IMR-90 (cell line): Measurements from ENCODE around the gene COG7. TPM values are rescaled to one million over a fixed set of nuclear protein-coding genes. Genes with fewer than 3 reads are reported as not detected.

Experiments used
- ATAC-seq: fragments of 200-7000 bp; cut with Tn5 transposase; 2 replicates; pipeline ENCODE4 v1.9.1; 2020; ENCODE audit warnings: low read depth, mild to moderate bottlenecking, moderate library complexity
- BruUV-seq: library from RNA; stranded (reverse); fragments of 400-500 nt; replicated peaks from 2 replicates; lab custom pipeline; 2021; lab: Mats Ljungman, UMichigan
- CTCF ChIA-PET: fragments of 300-600 bp; formaldehyde crosslinking; extraction: SDS; loops from one replicate; lab custom pipeline; 2021; ENCODE audit warnings: antibody characterized with exemption; lab: Yijun Ruan, JAX
- POLR2A ChIA-PET: fragments of 300-600 bp; sonication (Branson Sonifier 250); formaldehyde crosslinking; loops from one replicate; lab custom pipeline; 2022; ENCODE audit warnings: antibody characterized with exemption; ENCODE audit not compliant: unreplicated experiment; lab: Charles Lee
- DNase-seq: peaks from one replicate; pipeline ENCODE4 v3.0.0; 2013
- H2AFZ ChIP-seq: replicated peaks from 2 replicates; pipeline ENCODE3; 2013; ENCODE audit warnings: low read length, mild to moderate bottlenecking; ENCODE audit not compliant: poor library complexity
- H2AK5ac ChIP-seq: 2 replicates; pipeline ENCODE4 v1.6.1; 2013; ENCODE audit warnings: low read depth, low read length, inconsistent platforms
- H2AK9ac ChIP-seq: replicated peaks from 2 replicates; pipeline ENCODE3; 2013; ENCODE audit warnings: mild to moderate bottlenecking, low read depth, low read length, moderate library complexity; ENCODE audit not compliant: poor library complexity
- H2BK120ac ChIP-seq: 2 replicates; pipeline ENCODE4 v1.6.1; 2013; ENCODE audit warnings: low read depth, low read length, inconsistent platforms
- H2BK15ac ChIP-seq: 3 replicates; pipeline ENCODE4 v1.6.1; 2013; ENCODE audit warnings: low read depth, low read length, inconsistent platforms
- H2BK20ac ChIP-seq: 2 replicates; pipeline ENCODE4 v1.6.1; 2013; ENCODE audit warnings: low read depth, mild to moderate bottlenecking, inconsistent platforms, low read length, moderate library complexity
- H2BK5ac ChIP-seq: 2 replicates; pipeline ENCODE4 v1.6.1; 2013; ENCODE audit warnings: mild to moderate bottlenecking, low read depth, low read length, inconsistent platforms; ENCODE audit not compliant: poor library complexity, severe bottlenecking
- H3K14ac ChIP-seq: replicated peaks from 2 replicates; pipeline ENCODE4 v1.6.1; 2013; ENCODE audit warnings: low read depth, low read length, inconsistent platforms
- H3K18ac ChIP-seq: 2 replicates; pipeline ENCODE4 v1.6.1; 2013; ENCODE audit warnings: low read depth, low read length, control low read depth
- H3K23ac ChIP-seq: 2 replicates; pipeline ENCODE4 v1.6.1; 2013; ENCODE audit warnings: low read depth, low read length, inconsistent platforms
- H3K27ac ChIP-seq: 2 replicates; pipeline ENCODE4 v1.5.1; 2013; ENCODE audit warnings: mild to moderate bottlenecking, control low read depth, low read length; ENCODE audit not compliant: insufficient read depth
- H3K27me3 ChIP-seq: 2 replicates; pipeline ENCODE4 v1.6.1; 2013; ENCODE audit warnings: low read length; ENCODE audit not compliant: control insufficient read depth, insufficient read depth
- H3K36me3 ChIP-seq: 2 replicates; pipeline ENCODE4 v1.6.1; 2013; ENCODE audit warnings: low read length, mixed read lengths; ENCODE audit not compliant: control insufficient read depth, insufficient read depth
- H3K4ac ChIP-seq: 2 replicates; pipeline ENCODE4 v1.6.1; 2013; ENCODE audit warnings: low read depth, low read length, inconsistent platforms
- H3K4me1 ChIP-seq: 2 replicates; pipeline ENCODE4 v1.6.1; 2013; ENCODE audit warnings: low read length, mixed read lengths; ENCODE audit not compliant: control insufficient read depth, insufficient read depth
- H3K4me2 ChIP-seq: 2 replicates; pipeline ENCODE4 v1.6.1; 2013; ENCODE audit warnings: low read depth, mild to moderate bottlenecking, control low read depth, low read length, moderate library complexity
- H3K4me3 ChIP-seq: 2 replicates; pipeline ENCODE4 v1.5.1; 2013; ENCODE audit warnings: low read depth, mild to moderate bottlenecking, control low read depth, low read length, moderate library complexity; ENCODE audit not compliant: insufficient read depth
- H3K56ac ChIP-seq: 2 replicates; pipeline ENCODE4 v1.6.1; 2013; ENCODE audit warnings: low read length, inconsistent platforms; ENCODE audit not compliant: insufficient read depth; ENCODE audit errors: extremely low read depth
- H3K79me1 ChIP-seq, 2 experiments: 2 replicates each; pipeline ENCODE4 v1.6.1; 2013; ENCODE audit warnings: low read length in 2 of 2, inconsistent platforms in 1 of 2, low read depth in 1 of 2
- H3K9ac ChIP-seq: 2 replicates; pipeline ENCODE4 v1.6.1; 2013; ENCODE audit warnings: low read depth, low read length, control low read depth
- H3K9me1 ChIP-seq: 2 replicates; pipeline ENCODE4 v1.6.1; 2013; ENCODE audit warnings: low read length, inconsistent platforms; ENCODE audit not compliant: insufficient read depth
- H3K9me3 ChIP-seq: 2 replicates; pipeline ENCODE4 v1.6.1; 2013; ENCODE audit warnings: low read length; ENCODE audit not compliant: control insufficient read depth, insufficient read depth
- H4K20me1 ChIP-seq: 2 replicates; pipeline ENCODE4 v1.6.1; 2013; ENCODE audit warnings: low read length, inconsistent platforms; ENCODE audit not compliant: insufficient read depth
- H4K5ac ChIP-seq: 2 replicates; pipeline ENCODE4 v1.6.1; 2013; ENCODE audit warnings: mild to moderate bottlenecking, low read depth, low read length, control low read depth
- H4K8ac ChIP-seq, 2 experiments: 2 replicates each; pipeline ENCODE4 v1.6.1; 2013; ENCODE audit warnings: low read depth in 2 of 2, low read length in 2 of 2, control low read depth in 1 of 2, inconsistent platforms in 1 of 2
- H4K91ac ChIP-seq: 2 replicates; pipeline ENCODE4 v1.6.1; 2013; ENCODE audit warnings: low read depth, low read length, inconsistent platforms; ENCODE audit not compliant: insufficient read depth
- BHLHE40 ChIP-seq: fragments of 150-350 bp; IDR thresholded peaks from 2 replicates; pipeline ENCODE4 v1.6.1; 2016; ENCODE audit warnings: mild to moderate bottlenecking, low read depth, low read length
- CEBPB ChIP-seq: IDR thresholded peaks from 2 replicates; pipeline ENCODE4 v1.6.1; 2012; ENCODE audit warnings: low read depth, low read length, improper control_type of control experiment
- CTCF ChIP-seq: conservative IDR thresholded peaks from 2 replicates; pipeline ENCODE4 v1.5.1; 2012; ENCODE audit warnings: mild to moderate bottlenecking, low read depth, low read length, improper control_type of control experiment
- POLR2A ChIP-seq: IDR thresholded peaks from 2 replicates; pipeline ENCODE4 v1.6.1; 2012; ENCODE audit warnings: mild to moderate bottlenecking, low read depth, low read length
- RAD21 ChIP-seq: IDR thresholded peaks from 2 replicates; pipeline ENCODE4 v1.6.1; 2012; ENCODE audit warnings: low read length, improper control_type of control experiment
- SMC3 ChIP-seq: fragments of 150-350 bp; IDR thresholded peaks from 2 replicates; pipeline ENCODE4 v1.6.1; 2016; ENCODE audit warnings: low read depth, mild to moderate bottlenecking, antibody characterized with exemption, low read length, moderate library complexity
- WGBS, 2 experiments: methylation state at CpG; one replicate each; pipeline versions ENCODE4 v1.1.5 to v1.1.7; 2013; ENCODE audit warnings: missing lambda C conversion rate in 2 of 2; ENCODE audit not compliant: insufficient read length in 1 of 2; ENCODE audit errors: extremely low coverage in 2 of 2; 5-methylcytosine and 5-hydroxymethylcytosine counted together
- dilution Hi-C: fragments of 300-500 bp; cut with HindIII; formaldehyde crosslinking; loops from one replicate; pipeline ENCODE4 v1.14.3; 2018; ENCODE audit warnings: low sequenced_read_pairs; ENCODE audit not compliant: unreplicated experiment
- in situ Hi-C: fragments of 300-500 bp; cut with MboI; formaldehyde crosslinking; loops from 3 replicates; pipeline ENCODE4 v1.14.3; 2019; ENCODE audit warnings: low sequenced_read_pairs, inconsistent platforms, mixed read lengths
- intact Hi-C: fragments of 100-400 bp; cut with micrococcal nuclease; formaldehyde crosslinking; loops from 2 replicates; pipeline ENCODE4 v1.10.0; 2022
- polyA plus RNA-seq, 3 experiments: library from polyadenylated mRNA; depleted of rRNA; stranded (reverse); fragments of >200 nt; gene quantifications; 2 replicates each; pipeline ENCODE4 v1.2.3, GENCODE V29; 2012; ENCODE audit warnings: low replicate concordance in 1 of 3
- total RNA-seq: library from RNA; depleted of rRNA; stranded (reverse); fragments of >200 nt; gene quantifications from 2 replicates; pipeline ENCODE4 v1.2.3, GENCODE V29; 2012

COG7 gene
- total and polyA plus RNA-seq, 2 of the 4 experiments (the other 2 are of a cell fraction): 28.5 to 43.7 TPM

GRCh38 chr16:23435500-23435899 is 17.5 kb downstream of the COG7 start:
- WGBS, 2 experiments: no CpG with 5 or more reads among the region's 6 CpGs
- H3K4ac ChIP-seq: no peak overlapping the region
- no peak overlapping the region for H3K23ac ChIP-seq
- H3K27ac ChIP-seq: no peak overlapping the region
- BruUV-seq: no TSS peak
- H2AFZ ChIP-seq: no peak overlapping the region
- H3K9me3 ChIP-seq: no peaks in the 10 kb centered on the region
- TF ChIP-seq SMC3 (peak; percentile 40), POLR2A (no peak), CEBPB (no peak), CTCF (peak; percentile 84), BHLHE40 (no peak), RAD21 (peak; percentile 56)
- no peak overlapping the region for H2AK9ac ChIP-seq
- CTCF ChIA-PET: interaction anchor here (0.6 to 1.5 kb wide), 11 partner anchors 9 to 536 kb away, joined by 3 to 7 read pairs (median 4); partner anchors contain the start of gene COG7
- POLR2A ChIA-PET: interaction anchor here (0.6 kb wide), 1 partner anchor 29 kb away, joined by 4 read pairs; no protein-coding TSS in a partner anchor
- H3K56ac ChIP-seq: no peak overlapping the region
- H3K27me3 ChIP-seq: no peaks in the 10 kb centered on the region
- ATAC-seq (peak; percentile 94), DNase-seq (peak; percentile 48)
- no peak overlapping the region for H3K18ac ChIP-seq
- no peaks in the 10 kb centered on the region for H3K4me1 ChIP-seq
- H3K4me2 ChIP-seq: no peak overlapping the region
- H2BK120ac ChIP-seq: no peak overlapping the region
- no peak overlapping the region for H3K4me3 ChIP-seq
- H3K79me1 ChIP-seq: peaks cover 0 to 10% of the 10 kb centered on the region in 2 experiments; a peak in 1 of 4 replicates
- H4K8ac ChIP-seq: no peak overlapping the region
- in situ Hi-C loops: loop anchor here (10.0 kb wide), 2 partner anchors 251 to 541 kb away; partner anchors contain the start of gene SCNN1G
- no peak overlapping the region for H2AK5ac ChIP-seq
- no peak overlapping the region for H4K91ac ChIP-seq
- dilution Hi-C loops: no loop called here
- peaks cover 37% of the 10 kb centered on the region for H3K36me3 ChIP-seq
- no peak overlapping the region for H2BK20ac ChIP-seq
- H4K5ac ChIP-seq: no peak overlapping the region
- H4K20me1 ChIP-seq: peaks cover 10% of the 10 kb centered on the region; the same call in 1 of the 2 replicates
- H3K9ac ChIP-seq: no peak overlapping the region
- H2BK15ac ChIP-seq: no peak overlapping the region
- no peak overlapping the region for H3K14ac ChIP-seq
- intact Hi-C loops: loop anchor here (2.0 kb wide), 1 partner anchor 375 kb away; no protein-coding TSS in a partner anchor
- H2BK5ac ChIP-seq: no peak overlapping the region
- no peaks in the 10 kb centered on the region for H3K9me1 ChIP-seq
